Memory B cell (primary cell): ENCODE data around the gene C13orf46.

ENCODE experiments used
- ATAC-seq: fragments of 150-1000 bp; cut with Tn5 transposase; 2 replicates; pipeline ENCODE4 v1.10.0; 2021; ENCODE audit warnings: low read depth, mild to moderate bottlenecking, moderate library complexity
- DNase-seq, 2 donors: peaks; one replicate each; pipeline ENCODE4 v3.0.0; 2022; ENCODE audit warnings: low spot score in 2 of 2
- H3K27ac Mint-ChIP-seq: one replicate; pipeline ENCODE4 v1.8.0; 2022; ENCODE audit warnings: mild to moderate bottlenecking, moderate library complexity, mixed read lengths
- H3K27me3 Mint-ChIP-seq: one replicate; pipeline ENCODE4 v1.8.0; 2022; ENCODE audit warnings: mixed read lengths
- H3K36me3 Mint-ChIP-seq: one replicate; pipeline ENCODE4 v1.8.0; 2022; ENCODE audit warnings: mild to moderate bottlenecking, mixed read lengths
- H3K4me1 Mint-ChIP-seq: one replicate; pipeline ENCODE4 v1.8.0; 2022; ENCODE audit warnings: mixed read lengths
- H3K4me3 Mint-ChIP-seq: one replicate; pipeline ENCODE4 v1.8.0; 2022; ENCODE audit warnings: mild to moderate bottlenecking, moderate library complexity, mixed read lengths
- H3K9me3 Mint-ChIP-seq: one replicate; pipeline ENCODE4 v1.8.0; 2022; ENCODE audit warnings: mixed read lengths

C13orf46 gene

DNA sequence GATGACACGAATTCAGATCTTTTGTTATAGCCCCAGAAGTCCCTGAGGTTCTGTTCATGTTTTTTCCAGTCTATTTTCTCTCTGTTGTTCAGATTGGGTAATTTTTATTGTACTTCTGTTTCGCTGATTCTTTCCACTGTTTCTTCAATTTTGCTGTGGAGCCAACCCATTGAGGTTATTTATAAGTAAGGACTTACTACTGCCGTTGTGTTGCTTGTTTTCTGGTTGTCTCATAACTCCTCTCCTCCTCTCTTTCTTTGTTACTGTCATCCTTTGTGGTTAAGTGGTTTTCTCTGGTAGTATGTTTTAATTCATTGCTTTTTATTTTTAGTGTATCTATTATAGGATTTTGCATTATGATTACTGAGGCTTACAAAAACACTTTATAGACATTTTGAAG lies 61.3 kb downstream of the C13orf46 start:
- Mint-ChIP-seq H3K9me3 (peaks cover 6% of the 10 kb centered on the region), H3K4me1 (peaks cover 7% of the 10 kb centered on the region), H3K36me3 (peaks cover 8% of the 10 kb centered on the region), H3K4me3 (no peak overlapping the region), H3K27ac (no peak overlapping the region), H3K27me3 (peaks cover 26% of the 10 kb centered on the region)
- no peak for DNase-seq
- no peak for ATAC-seq

DNA sequence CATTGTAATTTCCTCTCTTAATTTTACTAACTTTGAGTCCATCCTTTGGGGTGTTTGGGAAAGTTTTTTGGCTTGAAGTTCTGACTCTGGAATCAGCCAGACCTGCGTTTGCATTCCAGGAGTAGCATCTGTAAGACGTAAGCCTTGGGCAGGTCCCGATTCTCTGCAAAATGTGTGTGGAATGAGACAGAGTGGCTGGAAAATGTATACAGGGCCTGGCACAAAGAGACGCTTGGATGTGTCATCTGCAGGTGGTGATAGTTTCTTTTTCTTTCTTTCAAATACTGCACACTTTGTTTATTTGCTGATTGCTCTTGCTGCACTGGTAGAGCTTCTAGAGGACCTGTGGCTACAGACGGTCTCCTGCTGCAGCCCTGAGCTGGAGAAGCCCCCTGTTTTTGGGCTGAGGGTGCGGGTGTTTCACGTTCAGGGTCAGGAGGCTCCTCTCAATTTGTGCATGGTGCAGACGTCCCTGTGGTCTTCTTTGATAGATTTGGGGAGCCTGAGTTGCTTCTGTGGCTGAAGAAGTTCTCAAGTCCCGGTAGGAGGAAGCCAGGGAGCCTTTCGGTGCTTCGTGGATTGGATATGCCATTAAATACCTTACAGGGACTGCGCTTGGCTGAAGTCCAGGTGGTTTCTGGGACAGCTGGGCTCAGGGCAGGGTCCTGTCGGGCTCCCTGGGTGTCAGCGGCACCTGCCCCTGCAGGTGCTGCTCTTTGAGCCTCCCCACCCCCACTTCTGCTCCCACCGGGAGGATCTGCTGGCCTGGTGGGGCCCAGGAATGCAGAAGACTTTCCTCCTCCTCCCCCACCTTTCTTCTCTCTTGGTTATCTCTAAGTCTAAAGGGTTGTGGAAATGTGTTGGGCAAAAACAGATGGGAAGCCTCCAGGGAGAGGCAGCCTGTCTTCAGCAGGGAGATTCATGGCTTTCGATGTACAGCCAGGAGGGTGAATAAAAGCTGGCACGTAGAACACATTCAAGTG lies 66.0 kb downstream of the C13orf46 start:
- peaks cover 4% of the 10 kb centered on the region for H3K36me3 Mint-ChIP-seq
- no peak overlapping the region for H3K27ac Mint-ChIP-seq
- DNase-seq: no peak
- H3K4me3 Mint-ChIP-seq: no peak overlapping the region
- H3K27me3 Mint-ChIP-seq: peaks cover 11% of the 10 kb centered on the region
- peaks cover 6% of the 10 kb centered on the region for H3K9me3 Mint-ChIP-seq
- ATAC-seq: no peak
- H3K4me1 Mint-ChIP-seq: peaks cover 8% of the 10 kb centered on the region

DNA sequence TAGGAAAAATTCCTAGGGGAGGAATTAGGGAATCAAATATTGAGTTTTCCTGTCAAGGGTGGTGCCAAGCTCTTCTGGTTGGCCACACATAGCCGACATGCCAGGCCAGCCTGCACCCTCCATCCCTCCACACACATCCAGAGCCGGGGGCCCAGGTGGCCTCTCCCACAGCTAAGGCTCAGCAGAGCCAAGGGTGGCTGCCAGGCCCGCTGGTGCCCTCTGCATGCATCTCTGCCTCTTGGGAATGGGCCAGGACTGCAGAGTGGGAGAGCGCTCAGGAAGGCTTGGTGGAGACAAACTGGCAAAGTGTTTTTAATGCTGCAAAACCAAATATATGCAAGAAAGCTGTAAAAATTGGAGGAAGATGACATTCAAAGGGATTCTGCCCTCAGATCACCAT lies 67.3 kb downstream of the C13orf46 start:
- Mint-ChIP-seq H3K27ac (no peak overlapping the region), H3K4me3 (no peak overlapping the region), H3K36me3 (no peaks in the 10 kb centered on the region), H3K9me3 (no peaks in the 10 kb centered on the region), H3K27me3 (peaks cover 7% of the 10 kb centered on the region), H3K4me1 (peaks cover 8% of the 10 kb centered on the region)
- no peak for DNase-seq
- no peak for ATAC-seq

- Mint-ChIP-seq H3K27ac (no peak overlapping the region), H3K36me3 (no peaks in the 10 kb centered on the region), H3K4me1 (peaks cover 8% of the 10 kb centered on the region), H3K9me3 (no peaks in the 10 kb centered on the region), H3K27me3 (peaks cover 7% of the 10 kb centered on the region), H3K4me3 (no peak overlapping the region)
- no peak for ATAC-seq
- no peak for DNase-seq
Measured at GRCh38 chr13:113905942-113906341, 67.9 kb downstream of the C13orf46 start.

- Mint-ChIP-seq H3K4me3 (no peak overlapping the region), H3K36me3 (no peaks in the 10 kb centered on the region), H3K9me3 (no peaks in the 10 kb centered on the region), H3K27me3 (peaks cover 9% of the 10 kb centered on the region), H3K27ac (no peak overlapping the region), H3K4me1 (peaks cover 8% of the 10 kb centered on the region)
- ATAC-seq (no peak), DNase-seq (no peak)
Measured at GRCh38 chr13:113905018-113905417, 68.9 kb downstream of the C13orf46 start.

GRCh38 chr13:113904411-113904810 lies 69.5 kb downstream of the C13orf46 start:
- no peak for DNase-seq
- Mint-ChIP-seq H3K27ac (no peak overlapping the region), H3K4me3 (no peak overlapping the region), H3K9me3 (no peaks in the 10 kb centered on the region), H3K27me3 (peaks cover 9% of the 10 kb centered on the region), H3K36me3 (no peaks in the 10 kb centered on the region), H3K4me1 (peaks cover 8% of the 10 kb centered on the region)
- no peak for ATAC-seq

DNA sequence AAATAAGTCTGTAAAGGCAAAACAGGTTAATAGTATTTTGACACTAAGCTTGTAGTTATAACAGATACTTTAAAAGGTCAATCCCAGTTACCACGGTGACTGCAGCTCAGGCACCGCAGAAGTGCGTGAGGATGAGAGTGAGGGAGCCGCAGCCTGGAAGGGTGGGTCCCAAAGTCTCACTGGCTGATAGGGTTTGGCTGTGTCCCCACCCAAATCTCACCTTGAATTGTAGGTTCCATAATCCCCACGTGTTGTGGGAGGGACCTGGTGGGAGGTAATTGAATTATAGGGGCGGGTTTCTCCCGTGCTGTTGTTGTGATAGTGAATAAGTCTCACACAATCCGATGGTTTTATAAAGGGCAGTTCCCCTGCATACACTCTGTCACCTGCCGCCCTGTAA lies 70.0 kb downstream of the C13orf46 start:
- no peak overlapping the region for H3K27ac Mint-ChIP-seq
- H3K4me1 Mint-ChIP-seq: peaks cover 8% of the 10 kb centered on the region
- peaks cover 9% of the 10 kb centered on the region for H3K27me3 Mint-ChIP-seq
- no peak overlapping the region for H3K4me3 Mint-ChIP-seq
- DNase-seq: no peak
- no peak for ATAC-seq
- no peaks in the 10 kb centered on the region for H3K36me3 Mint-ChIP-seq
- no peaks in the 10 kb centered on the region for H3K9me3 Mint-ChIP-seq
